ENCODE data around the gene ADCY5.

Gene ADCY5

GRCh38 chr3:123446610-123447109 is 2.2 kb downstream of the ADCY5 start:
- Histone ChIP-seq H3F3A (ENCODE audit: insufficient read depth, low read length) (no peaks in the 10 kb centered on the region), H3K9me2 (ENCODE audit: low read depth, low read length) (no peaks in the 10 kb centered on the region), H3K27ac (ENCODE audit: low read depth, low read length, poor library complexity, severe bottlenecking) (no peak overlapping the region), H3K4me3 (ENCODE audit: low read depth, low read length, poor library complexity, severe bottlenecking) (no peak overlapping the region), H4K20me1 (ENCODE audit: insufficient read depth, low read length) (no peaks in the 10 kb centered on the region), H3K36me3 (ENCODE audit: insufficient read depth, low read length) (no peaks in the 10 kb centered on the region), H3K9me3 (ENCODE audit: low read length) (no peaks in the 10 kb centered on the region), H3K4me2 (ENCODE audit: low read length) (no peak overlapping the region), H3K9ac (ENCODE audit: low read length) (no peak overlapping the region), H3K79me2 (ENCODE audit: insufficient read depth, low read length) (no peaks in the 10 kb centered on the region), H2AFZ (ENCODE audit: low read length) (no peak overlapping the region), H3K4me1 (ENCODE audit: insufficient read depth, low read length, severe bottlenecking) (peaks cover 5% of the 10 kb centered on the region), H3K27me3 (ENCODE audit: insufficient read depth, low read length) (no peaks in the 10 kb centered on the region)
- no peak for TF ChIP-seq EZH2 (IDR thresholded peaks at IDR 0.05; ENCODE audit: borderline replicate concordance, low read length)
- TF ChIP-seq CTCF (IDR thresholded peaks at IDR 0.05; ENCODE audit: low read length): no peak

GRCh38 chr3:123446210-123446609 is 2.7 kb downstream of the ADCY5 start:
- H3K4me2 ChIP-seq (ENCODE audit: low read length): no peak overlapping the region
- peaks cover 5% of the 10 kb centered on the region for H3K4me1 ChIP-seq (ENCODE audit: insufficient read depth, low read length, severe bottlenecking)
- H4K20me1 ChIP-seq (ENCODE audit: insufficient read depth, low read length): no peaks in the 10 kb centered on the region
- no peaks in the 10 kb centered on the region for H3K27me3 ChIP-seq (ENCODE audit: insufficient read depth, low read length)
- H2AFZ ChIP-seq (ENCODE audit: low read length): no peak overlapping the region
- TF ChIP-seq CTCF (IDR thresholded peaks at IDR 0.05; ENCODE audit: low read length) (no peak), EZH2 (IDR thresholded peaks at IDR 0.05; ENCODE audit: borderline replicate concordance, low read length) (no peak)
- H3K79me2 ChIP-seq (ENCODE audit: insufficient read depth, low read length): no peaks in the 10 kb centered on the region
- H3K36me3 ChIP-seq (ENCODE audit: insufficient read depth, low read length): no peaks in the 10 kb centered on the region
- no peaks in the 10 kb centered on the region for H3F3A ChIP-seq (ENCODE audit: insufficient read depth, low read length)
- H3K9me3 ChIP-seq (ENCODE audit: low read length): no peaks in the 10 kb centered on the region
- H3K27ac ChIP-seq (ENCODE audit: low read depth, low read length, poor library complexity, severe bottlenecking): no peak overlapping the region
- H3K4me3 ChIP-seq (ENCODE audit: low read depth, low read length, poor library complexity, severe bottlenecking): no peak overlapping the region
- no peak overlapping the region for H3K9ac ChIP-seq (ENCODE audit: low read length)
- H3K9me2 ChIP-seq (ENCODE audit: low read depth, low read length): no peaks in the 10 kb centered on the region

- no peaks in the 10 kb centered on the region for H3K36me3 ChIP-seq (ENCODE audit: insufficient read depth, low read length)
- H4K20me1 ChIP-seq (ENCODE audit: insufficient read depth, low read length): no peaks in the 10 kb centered on the region
- H2AFZ ChIP-seq (ENCODE audit: low read length): no peak overlapping the region
- H3K79me2 ChIP-seq (ENCODE audit: insufficient read depth, low read length): no peaks in the 10 kb centered on the region
- H3K27me3 ChIP-seq (ENCODE audit: insufficient read depth, low read length): no peaks in the 10 kb centered on the region
- H3K4me1 ChIP-seq (ENCODE audit: insufficient read depth, low read length, severe bottlenecking): peaks cover 5% of the 10 kb centered on the region
- no peak overlapping the region for H3K27ac ChIP-seq (ENCODE audit: low read depth, low read length, poor library complexity, severe bottlenecking)
- H3K9ac ChIP-seq (ENCODE audit: low read length): no peak overlapping the region
- H3K4me3 ChIP-seq (ENCODE audit: low read depth, low read length, poor library complexity, severe bottlenecking): no peak overlapping the region
- H3K9me2 ChIP-seq (ENCODE audit: low read depth, low read length): no peaks in the 10 kb centered on the region
- H3F3A ChIP-seq (ENCODE audit: insufficient read depth, low read length): no peaks in the 10 kb centered on the region
- H3K4me2 ChIP-seq (ENCODE audit: low read length): no peak overlapping the region
- H3K9me3 ChIP-seq (ENCODE audit: low read length): no peaks in the 10 kb centered on the region
- TF ChIP-seq EZH2 (IDR thresholded peaks at IDR 0.05; ENCODE audit: borderline replicate concordance, low read length): no peak
Measured at GRCh38 chr3:123445702-123446101, 3.2 kb downstream of the ADCY5 start.

GRCh38 chr3:123444744-123445143 is 4.1 kb downstream of the ADCY5 start:
- Histone ChIP-seq H3K4me1 (ENCODE audit: insufficient read depth, low read length, severe bottlenecking) (peaks cover 5% of the 10 kb centered on the region), H3K9ac (ENCODE audit: low read length) (no peak overlapping the region), H3K27me3 (ENCODE audit: insufficient read depth, low read length) (no peaks in the 10 kb centered on the region; the same call in 1 of the 2 replicates), H3K27ac (ENCODE audit: low read depth, low read length, poor library complexity, severe bottlenecking) (no peak overlapping the region), H3K9me2 (ENCODE audit: low read depth, low read length) (no peaks in the 10 kb centered on the region), H2AFZ (ENCODE audit: low read length) (no peak overlapping the region), H3K4me3 (ENCODE audit: low read depth, low read length, poor library complexity, severe bottlenecking) (no peak overlapping the region), H3K4me2 (ENCODE audit: low read length) (no peak overlapping the region), H4K20me1 (ENCODE audit: insufficient read depth, low read length) (no peaks in the 10 kb centered on the region), H3K9me3 (ENCODE audit: low read length) (no peaks in the 10 kb centered on the region), H3K36me3 (ENCODE audit: insufficient read depth, low read length) (no peaks in the 10 kb centered on the region), H3K79me2 (ENCODE audit: insufficient read depth, low read length) (no peaks in the 10 kb centered on the region), H3F3A (ENCODE audit: insufficient read depth, low read length) (no peaks in the 10 kb centered on the region)
- no peak for TF ChIP-seq EZH2 (IDR thresholded peaks at IDR 0.05; ENCODE audit: borderline replicate concordance, low read length)
- TF ChIP-seq CTCF (IDR thresholded peaks at IDR 0.05; ENCODE audit: low read length): no peak

Measured in OCI-LY1 (cell line).